ENCODE measurements around the gene TATDN2.

- no peak for TF ChIP-seq EZH2phosphoT487 (IDR thresholded peaks at IDR 0.05; ENCODE audit: insufficient read depth, low read depth)
- TF ChIP-seq EZH2 (IDR thresholded peaks at IDR 0.05; ENCODE audit: insufficient read depth, poor library complexity, severe bottlenecking), result no peak
These were observed 50.9 kb downstream of the TATDN2 start for GRCh38 chr3:10299175-10299574.

Data from GM23248 (cell line).